BLaER1 (cell line): Measurements from ENCODE around the gene PRLHR.

Experiments
- H3K27ac ChIP-seq: shearing (Covaris generic); formaldehyde crosslinking; 2 replicates; pipeline ENCODE4 v1.8.1; 2022
- H3K27me3 ChIP-seq: shearing (Covaris generic); formaldehyde crosslinking; 2 replicates; pipeline ENCODE4 v1.8.1; 2022
- H3K36me3 ChIP-seq: shearing (Covaris generic); formaldehyde crosslinking; 2 replicates; pipeline ENCODE4 v1.8.1; 2022
- H3K4me1 ChIP-seq: shearing (Covaris generic); formaldehyde crosslinking; 2 replicates; pipeline ENCODE4 v1.8.1; 2022
- H3K4me2 ChIP-seq: shearing (Covaris generic); formaldehyde crosslinking; 2 replicates; pipeline ENCODE4 v1.8.1; 2022
- H3K4me3 ChIP-seq: shearing (Covaris generic); formaldehyde crosslinking; 2 replicates; pipeline ENCODE4 v1.8.1; 2022
- H3K9ac ChIP-seq: shearing (Covaris generic); formaldehyde crosslinking; 2 replicates; pipeline ENCODE4 v1.8.1; 2022
- H3K9me3 ChIP-seq: shearing (Covaris generic); formaldehyde crosslinking; 2 replicates; pipeline ENCODE4 v1.8.1; 2022
- H4K20me1 ChIP-seq: shearing (Covaris generic); formaldehyde crosslinking; 2 replicates; pipeline ENCODE4 v1.8.1; 2022
- Cebpa-rat ChIP-seq: shearing (Covaris generic); IDR thresholded peaks from 2 replicates; pipeline ENCODE4 v1.8.1; 2022

Gene PRLHR

DNA sequence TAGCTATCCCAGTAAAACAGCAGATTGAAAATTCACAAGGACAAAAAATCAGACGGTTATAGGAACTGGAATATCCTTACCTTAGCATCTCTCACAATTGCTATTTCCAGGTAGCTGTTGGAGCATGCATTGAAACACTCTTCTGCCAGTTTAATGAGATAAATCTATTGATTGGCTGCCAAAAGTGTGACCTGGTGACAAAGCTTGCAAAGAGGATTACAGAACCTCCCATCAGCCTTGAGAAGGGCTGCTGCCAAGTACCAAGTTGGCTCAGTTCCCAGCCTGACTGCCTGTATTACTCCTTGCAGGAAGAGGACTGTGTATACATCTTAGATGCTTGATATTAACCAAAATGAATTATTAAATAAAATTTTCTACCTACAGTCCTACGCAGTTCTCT, 5.1 kb downstream of the PRLHR start:
- TF ChIP-seq Cebpa-rat: no peak
- Histone ChIP-seq H3K9ac (no peak overlapping the region), H3K27me3 (no peaks in the 10 kb centered on the region), H3K4me1 (0 out of 2 replicates have a peak, but pooled peaks cover 6% of the 10 kb centered on the region), H3K9me3 (peaks cover 14% of the 10 kb centered on the region), H3K4me3 (no peak overlapping the region), H3K4me2 (no peak overlapping the region), H3K36me3 (no peaks in the 10 kb centered on the region), H3K27ac (no peak overlapping the region), H4K20me1 (no peaks in the 10 kb centered on the region)

DNA sequence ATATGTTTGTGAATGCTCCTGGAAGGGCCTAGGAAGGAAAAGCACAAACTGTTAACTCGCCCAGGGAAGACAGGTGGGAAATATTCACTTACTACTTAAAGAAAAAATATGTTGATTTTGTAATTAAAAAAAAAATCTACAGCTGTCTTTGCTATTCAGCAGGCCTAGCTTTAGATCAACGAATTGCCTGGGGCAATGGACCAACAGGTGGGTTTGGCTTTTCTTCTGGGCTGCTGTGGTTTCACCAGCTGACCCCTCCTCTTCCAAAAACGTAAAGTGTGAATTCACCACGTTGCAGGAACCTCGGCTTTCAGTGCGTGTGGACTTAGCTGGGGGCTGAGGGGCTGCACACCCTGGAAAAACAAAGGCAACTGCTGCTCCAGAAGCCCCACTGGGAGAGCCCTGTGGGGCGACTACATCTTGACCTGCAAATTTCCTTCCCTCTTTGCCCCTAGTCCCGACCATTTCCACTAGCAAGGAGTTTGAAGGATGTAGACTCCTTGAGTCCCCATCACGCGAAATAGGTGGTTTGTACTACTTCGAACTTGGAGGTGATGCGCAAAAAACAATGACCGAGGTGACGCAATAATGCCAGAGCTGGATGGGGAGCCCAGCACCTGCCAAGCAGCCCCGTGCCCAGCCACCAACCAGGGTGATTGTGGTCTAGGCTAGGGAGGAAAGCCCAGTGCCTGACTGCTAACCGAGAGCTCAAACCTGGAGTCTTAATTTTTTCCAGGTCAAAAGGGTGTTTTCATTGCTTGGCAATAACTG, 7.4 kb downstream of the PRLHR start:
- no peaks in the 10 kb centered on the region for H3K9me3 ChIP-seq
- H3K36me3 ChIP-seq: no peaks in the 10 kb centered on the region
- H3K4me2 ChIP-seq: no peak overlapping the region
- no peak overlapping the region for H3K9ac ChIP-seq
- no peaks in the 10 kb centered on the region for H4K20me1 ChIP-seq
- H3K27ac ChIP-seq: no peak overlapping the region
- no peaks in the 10 kb centered on the region for H3K27me3 ChIP-seq
- H3K4me1 ChIP-seq: 0 out of 2 replicates have a peak, but pooled peaks cover 6% of the 10 kb centered on the region
- TF ChIP-seq Cebpa-rat: peak; percentile 21; the same call in 1 of the 2 replicates
- no peak overlapping the region for H3K4me3 ChIP-seq

DNA sequence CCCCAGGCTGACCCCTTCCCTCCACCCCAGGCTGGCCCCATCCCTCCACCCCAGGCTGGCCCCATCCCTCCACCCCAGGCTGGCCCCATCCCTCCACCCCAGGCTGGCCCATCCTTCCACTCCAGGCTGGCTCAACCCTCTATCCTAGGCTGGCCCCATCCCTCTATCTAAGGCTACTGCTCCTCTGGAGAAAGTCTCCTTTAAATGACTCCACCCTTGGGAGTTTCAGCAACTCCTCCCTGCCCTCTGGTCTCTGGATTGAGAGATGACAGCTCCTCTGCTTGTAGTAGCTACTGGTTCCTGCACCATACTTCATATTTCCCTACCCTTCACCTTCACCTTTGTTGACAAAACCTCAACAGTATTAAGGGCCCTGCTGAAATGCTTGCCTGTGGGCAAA, 8.5 kb downstream of the PRLHR start:
- Histone ChIP-seq H3K9me3 (no peaks in the 10 kb centered on the region), H3K36me3 (no peaks in the 10 kb centered on the region), H3K9ac (no peak overlapping the region), H3K27ac (no peak overlapping the region), H3K27me3 (no peaks in the 10 kb centered on the region), H3K4me3 (no peak overlapping the region), H3K4me1 (0 out of 2 replicates have a peak, but pooled peaks cover 6% of the 10 kb centered on the region), H4K20me1 (no peaks in the 10 kb centered on the region), H3K4me2 (no peak overlapping the region)
- no peak for TF ChIP-seq Cebpa-rat

DNA sequence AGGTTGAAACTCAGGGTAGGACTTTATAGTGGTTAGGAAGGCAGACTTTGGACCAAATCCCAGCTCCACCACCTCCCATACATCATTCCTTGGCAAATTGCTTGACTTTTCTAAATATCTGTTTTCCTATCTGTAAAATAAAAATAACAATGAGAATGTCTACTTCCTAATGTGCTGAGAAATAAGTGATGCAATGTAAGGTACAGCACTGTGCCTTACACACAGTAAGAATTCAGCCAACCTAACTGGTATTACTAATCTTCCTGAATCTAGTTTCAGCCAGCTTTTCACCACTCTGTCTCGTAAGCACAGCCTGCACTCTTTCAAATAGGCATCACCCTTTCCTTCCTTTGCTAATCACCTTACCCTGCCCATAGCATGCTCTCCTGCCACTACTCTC, 9.7 kb downstream of the PRLHR start:
- Histone ChIP-seq H3K4me2 (no peak overlapping the region), H3K4me1 (0 out of 2 replicates have a peak, but pooled peaks cover 6% of the 10 kb centered on the region), H3K9me3 (no peaks in the 10 kb centered on the region), H3K4me3 (no peak overlapping the region), H3K9ac (no peak overlapping the region), H3K27me3 (no peaks in the 10 kb centered on the region), H3K27ac (no peak overlapping the region), H4K20me1 (no peaks in the 10 kb centered on the region), H3K36me3 (no peaks in the 10 kb centered on the region)
- TF ChIP-seq Cebpa-rat: no peak

DNA sequence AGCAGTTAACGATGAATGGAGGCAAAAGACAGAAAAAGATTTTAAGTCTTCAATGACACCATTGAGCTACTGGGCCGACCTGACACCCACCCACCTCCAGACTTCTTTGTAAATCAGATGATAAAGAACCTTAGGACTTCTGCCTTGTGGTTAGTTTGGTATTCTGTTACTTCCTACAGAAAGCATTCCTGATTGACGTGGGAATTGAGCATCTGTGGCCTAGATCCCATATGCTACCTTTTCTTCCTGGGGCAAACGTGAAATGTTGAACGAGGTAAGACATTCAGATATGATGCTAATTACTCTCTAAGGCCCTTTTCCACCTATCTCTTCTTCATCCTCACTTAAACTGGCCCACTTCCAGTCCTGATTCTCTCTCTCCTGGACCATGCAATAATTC, 10.2 kb downstream of the PRLHR start:
- no peaks in the 10 kb centered on the region for H3K36me3 ChIP-seq
- H3K27me3 ChIP-seq: no peaks in the 10 kb centered on the region
- no peak overlapping the region for H3K4me3 ChIP-seq
- H4K20me1 ChIP-seq: no peaks in the 10 kb centered on the region
- no peaks in the 10 kb centered on the region for H3K9me3 ChIP-seq
- no peak overlapping the region for H3K4me2 ChIP-seq
- H3K4me1 ChIP-seq: 0 out of 2 replicates have a peak, but pooled peaks cover 6% of the 10 kb centered on the region
- no peak overlapping the region for H3K9ac ChIP-seq
- TF ChIP-seq Cebpa-rat: no peak
- no peak overlapping the region for H3K27ac ChIP-seq

DNA sequence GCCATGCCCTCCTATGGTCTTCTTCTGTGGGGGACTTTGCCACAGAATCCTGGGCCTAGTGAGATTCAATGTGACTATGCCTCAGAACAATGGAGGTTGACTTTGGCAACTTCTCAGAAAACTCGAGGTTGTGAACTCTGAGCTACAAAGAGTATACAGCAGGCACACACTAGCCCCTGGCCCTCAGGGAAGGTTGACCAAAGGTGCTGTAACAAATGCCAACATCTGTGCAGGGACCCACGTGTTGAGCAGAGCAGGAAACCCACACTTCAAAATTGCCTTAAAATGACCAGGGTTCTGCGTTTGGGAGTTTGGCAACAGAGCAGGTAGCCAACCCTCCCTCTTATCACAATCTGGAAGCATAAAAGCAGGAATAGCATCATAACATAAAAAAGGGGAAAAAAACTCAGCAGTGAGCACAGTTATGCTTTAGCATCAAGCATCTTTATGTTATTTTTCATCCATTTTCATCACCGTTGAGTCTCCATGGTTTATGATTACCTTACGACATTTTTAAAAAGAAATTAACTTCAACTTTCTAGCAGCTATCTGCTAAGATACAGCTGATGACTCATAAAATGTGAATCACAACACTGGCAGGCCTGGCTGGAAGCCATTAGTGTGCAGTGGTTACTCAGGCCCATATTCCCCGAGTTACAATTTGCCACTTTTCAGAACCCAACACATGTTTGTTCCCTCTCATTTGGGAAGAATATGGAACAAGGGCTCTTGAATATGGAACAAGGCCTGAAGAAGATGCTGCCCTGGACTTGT, 11.1 kb downstream of the PRLHR start:
- Histone ChIP-seq H3K36me3 (no peaks in the 10 kb centered on the region), H3K4me3 (no peak overlapping the region), H3K4me1 (0 out of 2 replicates have a peak, but pooled peaks cover 6% of the 10 kb centered on the region), H3K27ac (no peak overlapping the region), H4K20me1 (no peaks in the 10 kb centered on the region), H3K27me3 (no peaks in the 10 kb centered on the region), H3K4me2 (no peak overlapping the region), H3K9ac (no peak overlapping the region), H3K9me3 (no peaks in the 10 kb centered on the region)
- no peak for TF ChIP-seq Cebpa-rat

DNA sequence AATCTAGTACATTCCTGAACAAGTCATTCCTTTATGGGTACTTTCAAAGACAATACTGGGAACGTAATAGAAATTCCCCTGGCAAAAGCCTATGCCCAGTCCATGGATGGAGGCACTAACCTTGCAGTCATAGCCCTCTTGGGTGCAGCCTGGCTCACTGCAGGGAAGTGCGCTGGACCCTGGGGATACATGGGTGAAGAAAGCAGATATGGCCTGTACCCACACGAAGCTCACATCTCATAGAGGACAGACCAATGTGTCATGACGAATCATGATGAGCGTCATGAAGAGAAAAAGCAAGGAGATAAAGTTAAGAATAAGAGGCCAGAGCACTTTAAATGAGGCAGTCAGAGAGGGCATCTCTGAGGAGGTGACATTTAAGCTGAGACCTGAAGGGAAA, 11.8 kb downstream of the PRLHR start:
- Histone ChIP-seq H3K27ac (no peak overlapping the region), H3K27me3 (no peaks in the 10 kb centered on the region), H3K4me2 (no peak overlapping the region), H3K9me3 (no peaks in the 10 kb centered on the region), H3K36me3 (no peaks in the 10 kb centered on the region), H3K9ac (no peak overlapping the region), H3K4me1 (0 out of 2 replicates have a peak, but pooled peaks cover 6% of the 10 kb centered on the region), H3K4me3 (no peak overlapping the region), H4K20me1 (no peaks in the 10 kb centered on the region)
- TF ChIP-seq Cebpa-rat: no peak

DNA sequence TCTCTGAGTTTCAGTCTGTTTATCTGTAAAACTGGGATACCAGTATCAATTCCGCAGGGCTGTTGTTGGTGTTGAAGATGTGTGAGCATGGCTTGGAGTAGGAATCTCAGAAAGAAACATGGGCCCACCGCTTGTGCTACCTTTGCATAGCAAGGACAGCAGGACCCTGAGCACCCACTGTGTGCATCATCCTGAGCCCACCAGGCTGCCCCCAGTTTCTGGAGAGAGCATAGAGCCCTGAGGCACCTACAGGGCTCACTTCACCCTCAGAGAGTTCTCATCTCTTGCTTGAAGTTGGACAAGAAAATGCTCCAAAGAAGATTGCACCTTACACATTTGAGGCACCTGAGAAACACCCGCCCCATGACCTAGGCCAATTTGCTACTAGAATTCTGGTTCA, 12.9 kb downstream of the PRLHR start:
- no peaks in the 10 kb centered on the region for H3K36me3 ChIP-seq
- no peak overlapping the region for H3K4me2 ChIP-seq
- H3K27me3 ChIP-seq: no peaks in the 10 kb centered on the region
- no peaks in the 10 kb centered on the region for H3K9me3 ChIP-seq
- H3K4me3 ChIP-seq: no peak overlapping the region
- TF ChIP-seq Cebpa-rat: no peak
- 0 out of 2 replicates have a peak, but pooled peaks cover 4% of the 10 kb centered on the region for H3K4me1 ChIP-seq
- H3K27ac ChIP-seq: no peak overlapping the region
- H3K9ac ChIP-seq: no peak overlapping the region
- no peaks in the 10 kb centered on the region for H4K20me1 ChIP-seq

DNA sequence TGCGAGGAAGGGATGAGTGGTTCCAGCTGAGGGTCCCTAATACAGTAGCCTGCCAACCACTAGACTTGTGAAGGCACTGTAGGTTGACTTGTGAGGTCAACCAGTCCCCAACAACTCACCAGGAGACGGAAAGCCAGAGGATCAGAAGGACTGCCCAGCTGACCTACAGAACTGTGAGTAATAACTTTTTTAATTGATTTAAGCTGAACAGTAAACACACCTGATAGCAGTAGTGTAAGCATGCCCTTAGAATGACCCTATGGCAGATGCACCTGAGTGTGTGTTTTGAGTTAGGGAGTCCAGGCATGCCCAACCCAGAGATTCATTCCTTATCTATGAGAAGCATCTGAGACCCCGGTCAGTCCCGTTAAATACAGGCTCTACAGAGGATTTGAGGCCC, 14.1 kb downstream of the PRLHR start:
- no peaks in the 10 kb centered on the region for H3K36me3 ChIP-seq
- no peak overlapping the region for H3K4me2 ChIP-seq
- no peaks in the 10 kb centered on the region for H4K20me1 ChIP-seq
- no peaks in the 10 kb centered on the region for H3K9me3 ChIP-seq
- no peak overlapping the region for H3K4me3 ChIP-seq
- H3K9ac ChIP-seq: no peak overlapping the region
- no peak overlapping the region for H3K27ac ChIP-seq
- no peaks in the 10 kb centered on the region for H3K4me1 ChIP-seq
- H3K27me3 ChIP-seq: no peaks in the 10 kb centered on the region
- TF ChIP-seq Cebpa-rat: no peak

DNA sequence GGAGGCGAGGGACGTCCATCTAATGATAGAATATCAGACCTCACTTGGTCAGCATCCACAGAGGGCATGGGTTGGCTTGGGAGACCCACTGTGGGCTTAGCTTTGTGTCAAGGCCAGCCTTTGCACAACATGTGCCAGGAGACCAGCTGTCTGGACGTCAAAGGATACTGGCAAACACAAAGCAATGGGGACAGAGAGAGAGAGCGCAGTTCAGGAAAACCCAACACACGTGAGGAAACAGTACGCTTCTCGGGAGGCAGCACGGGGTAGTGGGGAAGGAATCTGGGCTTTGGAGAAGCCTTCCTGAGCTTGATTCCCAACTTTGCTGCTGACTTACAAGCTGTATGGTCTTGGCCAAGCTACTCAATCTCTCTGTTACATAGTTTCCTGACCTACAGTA, 14.7 kb downstream of the PRLHR start:
- no peaks in the 10 kb centered on the region for H3K27me3 ChIP-seq
- no peak overlapping the region for H3K9ac ChIP-seq
- H3K9me3 ChIP-seq: no peaks in the 10 kb centered on the region
- no peak for TF ChIP-seq Cebpa-rat
- no peak overlapping the region for H3K4me3 ChIP-seq
- H3K27ac ChIP-seq: no peak overlapping the region
- H3K36me3 ChIP-seq: no peaks in the 10 kb centered on the region
- H3K4me2 ChIP-seq: no peak overlapping the region
- no peaks in the 10 kb centered on the region for H4K20me1 ChIP-seq
- H3K4me1 ChIP-seq: no peaks in the 10 kb centered on the region
